Measurements from ENCODE around the gene NFATC3. TPM values are rescaled to one million over a fixed set of nuclear protein-coding genes. Genes with fewer than 3 reads are reported as not detected.
"Not testable (repeated sequence)": the region's sequence is repeated elsewhere in the genome, so short reads cannot be mapped to it uniquely, and the experiment has no call there.

NFATC3 gene
- total and polyA plus RNA-seq, 7 donors = 4.8 to 52.2 (median 42.8) TPM

GRCh38 chr16:68113059-68113761 lies 28.0 kb downstream of the NFATC3 start:
- 88% methylated on average over 5 of the region's 5 CpGs for WGBS, 2 donors
- Histone ChIP-seq H3K4me1 (peaks cover 0 to 11% (median 0%) of the 10 kb centered on the region in 4 donors), H3K27ac (no peak overlapping the region), H3K9me3 (peaks cover 0 to 3% (median 0%) of the 10 kb centered on the region in 4 donors), H3K4me3 (no peak overlapping the region), H3K36me3 (no peaks in the 10 kb centered on the region), H3K27me3 (no peaks in the 10 kb centered on the region)
- no peak for DNase-seq
- intact Hi-C loops (cut with DNase I) = no loop called here
- no peak for TF ChIP-seq EP300 (IDR thresholded peaks at IDR 0.05)
- no peak for TF ChIP-seq CTCF (IDR thresholded peaks at IDR 0.05)

DNA sequence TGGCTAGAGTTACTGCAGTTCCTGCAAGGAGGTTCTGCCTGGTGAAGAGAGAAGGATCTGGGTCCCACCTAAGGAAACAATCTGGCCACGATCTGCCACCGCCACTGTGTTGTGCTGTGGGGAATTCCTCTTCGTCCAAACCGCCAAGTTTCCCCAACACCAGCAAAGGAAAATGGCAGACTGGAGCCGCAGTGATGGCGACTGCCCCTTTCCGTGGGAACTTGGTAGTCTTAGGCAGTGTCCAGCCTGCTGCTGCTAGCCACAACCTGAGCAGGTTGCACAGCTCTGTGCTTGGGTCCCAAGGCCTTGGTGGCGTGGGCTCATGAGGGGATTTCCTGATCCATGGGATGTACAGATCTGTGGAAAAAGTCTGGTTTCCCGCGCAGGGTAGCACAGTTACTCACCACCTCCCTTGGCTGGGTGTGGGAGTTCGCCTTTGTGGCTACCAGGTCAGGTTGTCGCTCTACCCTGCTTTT lies 28.6 kb downstream of the NFATC3 start:
- Histone ChIP-seq H3K9me3 (peaks cover 0 to 3% (median 0%) of the 10 kb centered on the region in 4 donors), H3K4me1 (peaks cover 0 to 11% (median 0%) of the 10 kb centered on the region in 4 donors), H3K27me3 (no peaks in the 10 kb centered on the region), H3K27ac (no peak overlapping the region), H3K4me3 (no peak overlapping the region), H3K36me3 (no peaks in the 10 kb centered on the region)
- intact Hi-C loops (cut with DNase I) = no loop called here
- TF ChIP-seq CTCF (IDR thresholded peaks at IDR 0.05) = no peak
- no peak for TF ChIP-seq EP300 (IDR thresholded peaks at IDR 0.05)
- TF ChIP-seq POLR2AphosphoS5 (IDR thresholded peaks at IDR 0.05) = no peak
- no peak for TF ChIP-seq POLR2A (IDR thresholded peaks at IDR 0.05)
- 95 to 96% methylated on average over 12 of the region's 12 CpGs for whole genome bisulfite sequencing, 2 donors
- DNase-seq = no peak

- intact Hi-C loops (cut with DNase I); H3K9me3 ChIP-seq; H3K36me3 ChIP-seq; H3K27me3 ChIP-seq; H3K27ac ChIP-seq; DNase-seq; H3K4me3 ChIP-seq: not testable (repeated sequence)
- peaks cover 0 to 11% (median 0%) of the 10 kb centered on the region in 4 donors for H3K4me1 ChIP-seq
- 93 to 95% methylated on average over 8 of the region's 8 CpGs for WGBS, 2 donors
Observed at GRCh38 chr16:68114939-68115338, 29.8 kb downstream of the NFATC3 start.

- no peak for TF ChIP-seq POLR2A (IDR thresholded peaks at IDR 0.05)
- TF ChIP-seq CTCF (IDR thresholded peaks at IDR 0.05) = no peak
- no peak for DNase-seq
- intact Hi-C loops (cut with DNase I) = no loop called here
- H3K4me3 ChIP-seq = no peak overlapping the region
- H3K4me1 ChIP-seq = peaks cover 0 to 11% (median 0%) of the 10 kb centered on the region in 4 donors
- WGBS, 2 donors = 46 to 68% methylated on average over 2 of the region's 2 CpGs
- no peaks in the 10 kb centered on the region for H3K36me3 ChIP-seq
- H3K27me3 ChIP-seq = no peaks in the 10 kb centered on the region
- no peaks in the 10 kb centered on the region for H3K9me3 ChIP-seq
- no peak overlapping the region for H3K27ac ChIP-seq
Observed at GRCh38 chr16:68115851-68116250, 30.7 kb downstream of the NFATC3 start.

DNA sequence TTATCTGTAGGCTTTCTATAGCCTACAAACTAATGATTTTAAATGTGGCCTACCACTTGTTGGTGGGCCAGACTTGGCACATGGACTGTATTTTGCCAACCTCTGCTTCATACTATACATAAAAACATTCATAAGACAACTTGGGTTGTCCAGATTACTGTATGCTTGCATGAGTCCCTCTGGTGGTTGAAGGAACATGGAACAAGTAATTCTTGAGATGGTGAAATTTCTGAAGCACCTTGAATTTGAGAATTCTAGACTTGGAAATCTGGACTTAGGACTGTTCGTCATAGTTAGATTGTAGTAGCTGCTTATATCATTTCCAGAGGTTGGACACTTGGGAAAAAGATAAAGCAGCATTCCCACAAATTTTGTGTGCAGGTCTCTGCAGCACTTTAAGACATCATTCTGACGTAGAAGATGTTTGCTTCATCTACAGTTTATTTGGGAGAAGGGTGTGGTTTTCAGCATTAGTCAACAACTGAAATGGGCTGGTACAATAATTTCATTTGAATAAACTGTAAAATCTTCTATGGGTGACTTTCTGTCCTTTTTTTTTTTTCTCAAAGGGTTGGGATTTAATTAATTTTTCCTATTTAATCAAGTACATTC lies 31.2 kb downstream of the NFATC3 start:
- no peak for DNase-seq
- Histone ChIP-seq H3K36me3 (no peaks in the 10 kb centered on the region), H3K4me3 (no peak overlapping the region), H3K4me1 (peaks cover 0 to 11% (median 0%) of the 10 kb centered on the region in 4 donors), H3K27ac (no peak overlapping the region), H3K27me3 (no peaks in the 10 kb centered on the region), H3K9me3 (no peaks in the 10 kb centered on the region)
- TF ChIP-seq POLR2A (IDR thresholded peaks at IDR 0.05) = no peak
- TF ChIP-seq CTCF (IDR thresholded peaks at IDR 0.05) = peak in 1 of 4 experiments; percentile 16
- whole genome bisulfite sequencing, 2 donors = 44 to 73% methylated on average over 2 of the region's 2 CpGs
- intact Hi-C loops (cut with DNase I) = no loop called here

Data from sigmoid colon (tissue), 7 donors.